Calu3 (cell line): ENCODE results near the gene RNF207. TPM values are rescaled to one million over a fixed set of nuclear protein-coding genes. Genes with fewer than 3 reads are reported as not detected.

Experiments
- BruUV-seq: library from RNA; stranded (reverse); fragments of 400-500 nt; replicated peaks from 2 replicates; lab custom pipeline; 2021; lab: Mats Ljungman, UMichigan
- CTCF ChIA-PET: fragments of 300-600 bp; sonication (Branson Sonifier 250); formaldehyde crosslinking; loops from one replicate; lab custom pipeline; 2022; ENCODE audit warnings: antibody characterized with exemption; lab: Charles Lee
- DNase-seq: peaks from one replicate; pipeline ENCODE4 v3.0.0; 2022
- H3K27ac Mint-ChIP-seq: one replicate; pipeline ENCODE4 v1.8.0; 2022; ENCODE audit warnings: mixed read lengths; ENCODE audit not compliant: unreplicated experiment
- H3K27me3 Mint-ChIP-seq: one replicate; pipeline ENCODE4 v1.8.0; 2022; ENCODE audit warnings: mixed read lengths; ENCODE audit not compliant: unreplicated experiment
- H3K36me3 Mint-ChIP-seq: one replicate; pipeline ENCODE4 v1.8.0; 2022; ENCODE audit warnings: mild to moderate bottlenecking, moderate library complexity, mixed read lengths; ENCODE audit not compliant: insufficient read depth, unreplicated experiment
- H3K4me1 Mint-ChIP-seq: one replicate; pipeline ENCODE4 v1.8.0; 2022; ENCODE audit warnings: mild to moderate bottlenecking, low read depth, mixed read lengths; ENCODE audit not compliant: unreplicated experiment
- H3K4me3 Mint-ChIP-seq: one replicate; pipeline ENCODE4 v1.8.0; 2022; ENCODE audit warnings: mild to moderate bottlenecking, low read depth, moderate library complexity, mixed read lengths; ENCODE audit not compliant: unreplicated experiment
- H3K9me3 Mint-ChIP-seq: one replicate; pipeline ENCODE4 v1.8.0; 2022; ENCODE audit warnings: low read depth, mixed read lengths; ENCODE audit not compliant: unreplicated experiment
- CTCF ChIP-seq: fragments of 200-600 bp; IDR thresholded peaks from one replicate; pipeline ENCODE4 v1.8.0; 2022; ENCODE audit warnings: antibody characterized with exemption; ENCODE audit not compliant: unreplicated experiment
- intact Hi-C: fragments of 100-400 bp; cut with micrococcal nuclease; formaldehyde crosslinking; loops from one replicate; pipeline ENCODE4 v1.10.0; 2022; ENCODE audit not compliant: unreplicated experiment
- total RNA-seq: library from RNA; stranded (reverse); gene quantifications from 2 replicates; pipeline ENCODE4 v1.2.3, GENCODE V29; 2022

The RNF207 gene
- total RNA-seq, 1 experiment from 2014 or later = 160 TPM

- H3K9me3 Mint-ChIP-seq = no peaks in the 10 kb centered on the region
- BruUV-seq = no TSS peak
- peak overlapping the region; percentile 87 for H3K27ac Mint-ChIP-seq
- CTCF ChIA-PET = no interaction called here
- no peak for TF ChIP-seq CTCF
- peaks cover 37% of the 10 kb centered on the region for H3K4me1 Mint-ChIP-seq
- H3K4me3 Mint-ChIP-seq = peak overlapping the region; percentile 31
- no peaks in the 10 kb centered on the region for H3K27me3 Mint-ChIP-seq
- H3K36me3 Mint-ChIP-seq = peaks cover 59% of the 10 kb centered on the region
- intact Hi-C loops = loop anchor here (1.0 kb wide), 1 partner anchor 9 kb away; no protein-coding TSS in a partner anchor
- no peak for DNase-seq
Observed at GRCh38 chr1:6225651-6226050, 19.7 kb downstream of the RNF207 start.

GRCh38 chr1:6233376-6233775, 27.5 kb downstream of the RNF207 start:
- Mint-ChIP-seq H3K4me3 (peak overlapping the region; percentile 78), H3K4me1 (peaks cover 18% of the 10 kb centered on the region), H3K27me3 (no peaks in the 10 kb centered on the region), H3K36me3 (peaks cover 36% of the 10 kb centered on the region), H3K27ac (no peak overlapping the region), H3K9me3 (no peaks in the 10 kb centered on the region)
- intact Hi-C loops = no loop called here
- BruUV-seq = no TSS peak
- DNase-seq = no peak
- CTCF ChIA-PET = interaction anchor here (0.7 kb wide), 1 partner anchor 23 kb away, joined by 3 read pairs; no protein-coding TSS in a partner anchor
- no peak for TF ChIP-seq CTCF

- Mint-ChIP-seq H3K9me3 (no peaks in the 10 kb centered on the region), H3K27ac (peak overlapping the region; percentile 52), H3K36me3 (peaks cover 36% of the 10 kb centered on the region), H3K4me3 (peak overlapping the region; percentile 78), H3K27me3 (no peaks in the 10 kb centered on the region), H3K4me1 (peaks cover 18% of the 10 kb centered on the region)
- BruUV-seq = no TSS peak
- intact Hi-C loops = loop anchor here (1.0 kb wide), 1 partner anchor 9 kb away; no protein-coding TSS in a partner anchor
- CTCF ChIA-PET = interaction anchor here (1.0 to 1.3 kb wide), 2 partner anchors 10 to 29 kb away, joined by 4 to 13 read pairs; partner anchors contain the start of gene RNF207
- no peak for DNase-seq
- TF ChIP-seq CTCF = no peak
Observed at GRCh38 chr1:6234502-6235295, 28.8 kb downstream of the RNF207 start.

DNA sequence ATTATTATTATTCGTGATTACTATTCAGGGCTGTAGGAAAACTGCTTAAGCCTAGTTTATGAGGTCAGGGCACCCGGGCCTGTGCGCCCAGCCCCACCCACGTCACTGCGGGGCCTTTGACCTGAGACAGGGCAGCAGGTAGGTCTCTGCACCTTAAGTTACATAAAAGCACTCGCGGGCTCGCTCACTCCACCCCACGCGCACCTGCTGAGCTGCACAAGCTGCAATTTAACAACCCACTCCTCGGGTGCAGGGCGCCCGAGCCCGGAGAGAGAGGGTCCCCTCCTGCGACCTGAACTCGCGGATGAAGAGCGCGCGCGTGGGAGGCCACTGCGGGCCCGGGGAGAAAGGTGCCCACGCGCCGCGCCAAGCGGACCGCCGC, 29.4 kb downstream of the RNF207 start:
- no peak for DNase-seq
- Mint-ChIP-seq H3K27ac (no peak overlapping the region), H3K4me1 (peaks cover 18% of the 10 kb centered on the region), H3K4me3 (peak overlapping the region; percentile 78), H3K9me3 (no peaks in the 10 kb centered on the region), H3K36me3 (peaks cover 36% of the 10 kb centered on the region), H3K27me3 (no peaks in the 10 kb centered on the region)
- no peak for TF ChIP-seq CTCF
- CTCF ChIA-PET = interaction anchor here (1.0 to 1.3 kb wide), 2 partner anchors 10 to 30 kb away, joined by 4 to 13 read pairs; partner anchors contain the start of gene RNF207
- intact Hi-C loops = no loop called here
- BruUV-seq = no TSS peak
